ACC112 (cell line): ENCODE measurements around the gene PIP5K1C.
A peak's percentile ranks its signal among the peaks of the same experiment; 100 is the strongest.

Experiments used
- H2AFZ ChIP-seq: fragments of 200-600 bp; sonication (generic); one replicate; pipeline ENCODE4 v1.6.0; 2017; ENCODE audit warnings: antibody characterized with exemption, low read length; ENCODE audit not compliant: unreplicated experiment
- H3K27ac ChIP-seq: fragments of 200-600 bp; sonication (generic); 2 replicates; pipeline ENCODE4 v1.5.1; 2014; ENCODE audit warnings: low read depth, mild to moderate bottlenecking, antibody characterized with exemption, low read length, moderate library complexity
- H3K27me3 ChIP-seq: fragments of 200-600 bp; sonication (generic); 2 replicates; pipeline ENCODE4 v1.6.1; 2014; ENCODE audit warnings: mild to moderate bottlenecking, antibody characterized with exemption, low read length, moderate library complexity, mixed read lengths; ENCODE audit not compliant: insufficient read depth
- H3K36me3 ChIP-seq: fragments of 200-600 bp; sonication (generic); 2 replicates; pipeline ENCODE4 v1.6.1; 2016; ENCODE audit warnings: mild to moderate bottlenecking, antibody characterized with exemption, low read length, moderate library complexity, mixed read lengths; ENCODE audit not compliant: insufficient read depth
- H3K4me1 ChIP-seq: fragments of 200-600 bp; sonication (generic); one replicate; pipeline ENCODE4 v1.6.1; 2016; ENCODE audit warnings: low read length, mixed read lengths; ENCODE audit not compliant: insufficient read depth, unreplicated experiment, control insufficient read depth
- H3K4me3 ChIP-seq: fragments of 200-600 bp; sonication (generic); 2 replicates; pipeline ENCODE4 v1.5.1; 2014; ENCODE audit warnings: mild to moderate bottlenecking, low read depth, low read length
- H3K79me2 ChIP-seq: fragments of 200-600 bp; sonication (generic); one replicate; pipeline ENCODE4 v1.6.0; 2016; ENCODE audit warnings: low read length; ENCODE audit not compliant: control insufficient read depth, unreplicated experiment, insufficient read depth

The PIP5K1C gene

GRCh38 chr19:3700242-3701032, at the start of gene PIP5K1C:
TSS of gene PIP5K1C (minus strand) at chr19:3700468. CDS start at chr19:3700390, 78 bp downstream.
- no peaks in the 10 kb centered on the region for H3K27me3 ChIP-seq
- H3K27ac ChIP-seq: peak within 1 kb of the TSS; percentile 32; the same call in 1 of the 2 replicates
- H2AFZ ChIP-seq: no peak within 1 kb of the TSS
- H3K36me3 ChIP-seq: no peaks in the 10 kb centered on the region
- H3K79me2 ChIP-seq: peaks cover 40% of the 10 kb centered on the region
- peaks cover 3% of the 10 kb centered on the region for H3K4me1 ChIP-seq
- H3K4me3 ChIP-seq: peak within 1 kb of the TSS; percentile 93

- H3K36me3 ChIP-seq: no peaks in the 10 kb centered on the region
- H3K27me3 ChIP-seq: no peaks in the 10 kb centered on the region
- no peak overlapping the region for H3K27ac ChIP-seq
- H3K4me1 ChIP-seq: no peaks in the 10 kb centered on the region
- H2AFZ ChIP-seq: no peak overlapping the region
- H3K4me3 ChIP-seq: no peak overlapping the region
- H3K79me2 ChIP-seq: no peaks in the 10 kb centered on the region
Measured at GRCh38 chr19:3748965-3749364, 48.7 kb upstream of the PIP5K1C start.

DNA sequence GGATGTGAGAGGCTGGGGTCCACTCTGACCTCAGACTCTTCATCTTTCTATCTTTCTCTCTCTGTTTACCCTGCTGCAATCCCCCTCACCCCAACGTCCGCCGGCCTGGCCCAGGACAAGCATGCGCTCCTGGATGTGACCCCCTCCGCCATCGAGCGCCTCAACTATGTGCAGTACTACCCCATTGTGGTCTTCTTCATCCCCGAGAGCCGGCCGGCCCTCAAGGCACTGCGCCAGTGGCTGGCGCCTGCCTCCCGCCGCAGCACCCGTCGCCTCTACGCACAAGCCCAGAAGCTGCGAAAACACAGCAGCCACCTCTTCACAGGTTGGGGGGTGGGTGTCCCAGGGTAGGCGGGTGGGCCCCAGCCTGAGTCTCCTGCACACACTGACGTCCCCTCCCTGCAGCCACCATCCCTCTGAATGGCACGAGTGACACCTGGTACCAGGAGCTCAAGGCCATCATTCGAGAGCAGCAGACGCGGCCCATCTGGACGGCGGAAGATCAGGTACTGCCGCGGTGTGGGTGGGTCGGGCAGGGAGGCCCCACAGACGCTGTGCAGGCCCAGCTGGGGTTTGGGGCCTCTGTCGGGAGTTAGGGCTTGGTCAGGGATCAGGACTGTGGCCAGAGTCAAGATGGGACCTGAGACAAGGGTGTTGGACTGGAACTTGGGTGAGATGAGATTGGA, 46.2 kb upstream of the PIP5K1C start:
- H2AFZ ChIP-seq: no peak overlapping the region
- H3K4me1 ChIP-seq: no peaks in the 10 kb centered on the region
- no peaks in the 10 kb centered on the region for H3K27me3 ChIP-seq
- H3K36me3 ChIP-seq: no peaks in the 10 kb centered on the region
- no peaks in the 10 kb centered on the region for H3K79me2 ChIP-seq
- no peak overlapping the region for H3K4me3 ChIP-seq
- no peak overlapping the region for H3K27ac ChIP-seq

DNA sequence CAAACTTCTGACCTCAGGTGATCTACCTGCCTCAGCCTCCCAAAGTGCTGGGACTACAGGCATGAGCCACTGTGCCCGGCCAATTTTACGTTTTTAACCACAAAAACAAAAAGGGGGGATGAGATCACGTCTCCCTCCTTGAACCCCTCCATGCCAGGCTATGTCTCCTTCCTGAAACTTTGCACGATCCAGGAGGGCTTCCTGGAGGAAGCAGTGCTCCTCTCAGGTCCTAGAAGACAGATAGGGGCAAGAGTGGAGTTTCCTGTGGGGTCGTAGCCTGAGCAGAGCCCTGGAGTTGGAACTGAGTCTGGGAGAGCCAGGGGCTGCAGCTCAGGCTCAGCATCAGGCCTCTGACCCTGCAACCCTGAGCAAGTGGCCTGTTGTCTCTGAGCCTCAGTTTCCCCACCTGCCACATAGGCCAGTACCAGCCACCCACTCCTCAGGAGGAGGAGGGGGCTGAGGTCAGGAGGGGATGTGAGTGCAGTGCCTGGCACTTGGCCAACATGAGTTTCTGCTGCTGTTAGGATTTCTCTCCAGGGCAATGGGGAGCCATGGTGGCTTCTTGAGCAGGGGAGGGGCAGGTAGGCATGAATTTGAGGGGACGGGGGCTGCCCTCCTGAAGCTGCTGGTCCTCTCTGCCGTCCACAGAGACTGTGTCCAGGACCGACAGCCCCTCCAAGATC, 45.2 kb upstream of the PIP5K1C start:
- H3K36me3 ChIP-seq: no peaks in the 10 kb centered on the region
- H3K79me2 ChIP-seq: no peaks in the 10 kb centered on the region
- no peak overlapping the region for H3K27ac ChIP-seq
- no peaks in the 10 kb centered on the region for H3K4me1 ChIP-seq
- H3K4me3 ChIP-seq: no peak overlapping the region
- H2AFZ ChIP-seq: no peak overlapping the region
- no peaks in the 10 kb centered on the region for H3K27me3 ChIP-seq

DNA sequence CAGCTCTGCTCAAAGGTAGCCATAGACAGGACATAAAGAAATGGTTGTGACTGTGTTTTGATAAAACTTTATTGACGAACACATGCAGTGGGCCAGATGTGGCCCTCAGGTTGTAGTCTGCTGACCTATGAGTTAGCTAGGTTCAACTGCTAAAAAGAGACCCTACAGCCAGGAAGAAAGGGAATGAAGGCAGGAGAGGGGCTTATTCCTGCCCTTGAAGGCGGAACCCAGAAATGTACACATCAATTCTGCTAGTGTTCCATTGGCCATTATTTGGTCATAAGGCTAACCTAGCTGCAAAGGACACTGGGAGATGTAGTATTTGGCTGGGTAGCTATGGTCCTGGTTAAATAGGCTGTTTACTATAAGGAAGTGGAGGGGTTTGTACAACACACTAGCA, 43.2 kb upstream of the PIP5K1C start:
- no peaks in the 10 kb centered on the region for H3K36me3 ChIP-seq
- H3K27ac ChIP-seq: no peak overlapping the region
- no peaks in the 10 kb centered on the region for H3K79me2 ChIP-seq
- no peaks in the 10 kb centered on the region for H3K27me3 ChIP-seq
- no peaks in the 10 kb centered on the region for H3K4me1 ChIP-seq
- H2AFZ ChIP-seq: no peak overlapping the region
- no peak overlapping the region for H3K4me3 ChIP-seq

- Histone ChIP-seq H3K36me3 (no peaks in the 10 kb centered on the region), H3K27me3 (no peaks in the 10 kb centered on the region), H3K4me1 (no peaks in the 10 kb centered on the region), H3K79me2 (no peaks in the 10 kb centered on the region), H2AFZ (no peak overlapping the region), H3K4me3 (no peak overlapping the region), H3K27ac (no peak overlapping the region)
Measured at GRCh38 chr19:3740431-3740830, 40.2 kb upstream of the PIP5K1C start.

DNA sequence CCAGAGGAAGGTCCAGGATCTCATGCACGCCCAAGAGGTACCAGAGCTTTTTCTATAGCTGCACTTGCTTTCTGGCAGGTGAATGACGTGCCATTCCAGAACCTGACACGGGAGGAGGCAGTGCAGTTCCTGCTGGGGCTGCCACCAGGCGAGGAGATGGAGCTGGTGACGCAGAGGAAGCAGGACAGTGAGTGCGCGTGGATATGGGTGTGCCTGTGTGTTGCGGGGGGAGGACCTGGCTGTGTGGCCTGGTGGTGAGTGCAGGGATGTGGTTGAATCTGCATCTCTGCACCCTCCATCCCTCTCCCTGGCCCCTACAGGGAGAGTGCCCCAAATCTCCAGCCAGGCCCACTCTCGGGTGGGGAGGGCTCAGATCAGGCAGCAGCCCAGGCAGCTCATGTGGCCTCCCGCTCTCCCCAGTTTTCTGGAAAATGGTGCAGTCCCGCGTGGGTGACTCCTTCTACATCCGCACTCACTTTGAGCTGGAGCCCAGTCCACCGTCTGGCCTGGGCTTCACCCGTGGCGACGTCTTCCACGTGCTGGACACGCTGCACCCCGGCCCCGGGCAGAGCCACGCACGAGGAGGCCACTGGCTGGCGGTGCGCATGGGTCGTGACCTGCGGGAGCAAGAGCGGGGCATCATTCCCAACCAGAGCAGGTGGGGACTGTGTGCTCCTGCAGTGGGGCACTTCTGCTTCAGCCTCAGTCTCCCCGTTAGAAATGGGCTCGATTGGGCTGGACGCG, 38.4 kb upstream of the PIP5K1C start:
- no peaks in the 10 kb centered on the region for H3K27me3 ChIP-seq
- H3K27ac ChIP-seq: no peak overlapping the region
- H2AFZ ChIP-seq: no peak overlapping the region
- H3K4me3 ChIP-seq: no peak overlapping the region
- no peaks in the 10 kb centered on the region for H3K4me1 ChIP-seq
- no peaks in the 10 kb centered on the region for H3K79me2 ChIP-seq
- H3K36me3 ChIP-seq: no peaks in the 10 kb centered on the region

DNA sequence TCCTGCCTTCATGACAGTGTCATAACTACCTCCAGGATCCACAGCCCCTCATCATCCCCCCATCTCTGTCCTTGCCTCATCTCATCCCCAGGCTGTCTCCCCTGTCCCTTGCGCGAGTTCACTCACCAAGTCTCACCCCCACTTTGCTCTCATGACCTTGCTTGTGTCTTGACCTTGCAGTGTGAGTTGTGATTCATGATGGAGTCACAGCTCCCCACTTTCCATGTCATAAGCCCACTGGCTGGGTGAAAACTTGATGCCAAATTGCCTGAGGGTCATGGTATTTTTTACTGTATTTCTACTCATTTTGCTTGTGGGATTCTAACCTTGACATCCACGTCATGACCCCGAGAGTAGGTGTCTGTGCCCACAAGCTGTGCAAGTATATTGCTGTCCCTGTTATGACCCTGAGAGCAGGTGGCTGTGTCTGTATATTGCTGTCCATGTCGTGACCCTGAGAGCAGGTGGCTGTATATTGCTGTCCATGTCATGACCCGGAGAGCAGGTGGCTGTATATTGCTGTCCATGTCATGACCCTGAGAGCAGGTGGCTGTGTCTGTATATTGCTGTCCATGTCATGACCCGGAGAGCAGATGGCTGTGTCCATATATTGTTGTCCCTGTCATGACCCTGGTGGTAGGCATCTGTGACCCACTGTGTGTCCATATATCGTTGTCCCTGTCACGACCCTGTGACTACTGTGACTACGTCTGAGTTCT, 37.4 kb upstream of the PIP5K1C start:
- H3K27ac ChIP-seq: no peak overlapping the region
- no peaks in the 10 kb centered on the region for H3K36me3 ChIP-seq
- no peaks in the 10 kb centered on the region for H3K4me1 ChIP-seq
- no peaks in the 10 kb centered on the region for H3K27me3 ChIP-seq
- H3K79me2 ChIP-seq: no peaks in the 10 kb centered on the region
- H2AFZ ChIP-seq: no peak overlapping the region
- H3K4me3 ChIP-seq: no peak overlapping the region

GRCh38 chr19:3736106-3736724, 35.9 kb upstream of the PIP5K1C start:
- Histone ChIP-seq H3K79me2 (no peaks in the 10 kb centered on the region), H2AFZ (no peak overlapping the region), H3K4me3 (no peak overlapping the region), H3K36me3 (no peaks in the 10 kb centered on the region), H3K27me3 (no peaks in the 10 kb centered on the region), H3K4me1 (no peaks in the 10 kb centered on the region), H3K27ac (no peak overlapping the region)

- H3K79me2 ChIP-seq: no peaks in the 10 kb centered on the region
- no peaks in the 10 kb centered on the region for H3K36me3 ChIP-seq
- H2AFZ ChIP-seq: no peak overlapping the region
Measured at GRCh38 chr19:3734310-3734600, 34.0 kb upstream of the PIP5K1C start.

More at GRCh38 chr19:3734310-3734600, 34.0 kb upstream of the PIP5K1C start:
- no peak overlapping the region for H3K27ac ChIP-seq
- H3K4me3 ChIP-seq: no peak overlapping the region
- no peaks in the 10 kb centered on the region for H3K27me3 ChIP-seq
- no peaks in the 10 kb centered on the region for H3K4me1 ChIP-seq
